Activated CD4-positive, CD25-positive, alpha-beta regulatory T cell (primary cell): Measurements from ENCODE around the gene ZNF587.
"Not testable (repeated sequence)": the region's sequence is repeated elsewhere in the genome, so short reads cannot be mapped to it uniquely, and the experiment has no call there.

Experiments used
- DNase-seq, 4 experiments: peaks; one replicate each; lab custom pipeline; 2025; lab: John Stamatoyannopoulos, UW

The ZNF587 gene

DNA sequence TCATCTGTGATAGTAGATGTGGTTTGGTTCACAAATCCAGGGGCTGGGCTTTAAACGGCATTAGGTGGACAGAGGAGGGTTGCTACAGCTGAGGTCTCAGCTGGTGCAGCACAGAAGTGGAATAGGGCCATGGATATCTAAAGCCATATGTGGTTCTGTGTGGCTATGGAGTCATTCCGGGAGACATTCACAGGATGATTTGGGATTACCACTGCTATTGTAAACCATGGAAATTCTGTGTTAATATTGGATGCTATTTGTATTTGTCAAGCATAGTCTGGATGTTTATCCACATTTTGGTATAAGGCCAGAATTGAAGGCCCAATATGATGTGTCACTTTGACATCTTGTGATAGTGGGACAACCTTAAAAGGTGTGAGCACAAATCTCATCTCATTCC is 26.5 kb upstream of the ZNF587 start:
- not testable (repeated sequence) for DNase-seq

- DNase-seq, result not testable (repeated sequence)
Observed at GRCh38 chr19:57823608-57824007, 26.1 kb upstream of the ZNF587 start.

GRCh38 chr19:57825511-57825910 is 24.1 kb upstream of the ZNF587 start:
- no peak for DNase-seq

DNA sequence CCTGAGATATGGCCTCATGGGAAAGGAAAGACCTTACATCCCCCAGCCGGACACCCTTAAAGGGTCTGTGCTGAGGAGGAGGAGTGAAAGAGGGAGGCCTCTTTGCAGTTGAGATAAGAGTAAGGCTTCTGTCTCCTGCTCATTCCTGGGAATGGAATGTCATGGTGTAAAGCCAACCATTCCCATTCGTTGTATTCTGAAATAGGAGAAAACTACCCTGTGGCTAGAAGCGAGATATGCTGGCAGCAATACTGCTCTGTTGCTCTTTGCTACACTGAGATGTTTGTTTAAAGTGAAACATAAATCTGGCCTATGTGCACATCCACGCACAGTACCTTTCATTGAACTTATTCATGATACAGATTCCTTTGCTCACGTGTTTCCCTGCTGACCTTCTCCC is 20.3 kb upstream of the ZNF587 start:
- no peak for DNase-seq

GRCh38 chr19:57830071-57830602 is 19.5 kb upstream of the ZNF587 start, which contains the start of gene ZNF587B:
Gene ZNF587B (plus strand): TSS chr19:57830299. CDS start chr19:57830529, 230 bp downstream.
- no peak for DNase-seq

GRCh38 chr19:57836991-57837390 is 12.7 kb upstream of the ZNF587 start:
- DNase-seq, result not testable (repeated sequence)

- not testable (repeated sequence) for DNase-seq
Observed at GRCh38 chr19:57838622-57839191, 11.0 kb upstream of the ZNF587 start.

DNA sequence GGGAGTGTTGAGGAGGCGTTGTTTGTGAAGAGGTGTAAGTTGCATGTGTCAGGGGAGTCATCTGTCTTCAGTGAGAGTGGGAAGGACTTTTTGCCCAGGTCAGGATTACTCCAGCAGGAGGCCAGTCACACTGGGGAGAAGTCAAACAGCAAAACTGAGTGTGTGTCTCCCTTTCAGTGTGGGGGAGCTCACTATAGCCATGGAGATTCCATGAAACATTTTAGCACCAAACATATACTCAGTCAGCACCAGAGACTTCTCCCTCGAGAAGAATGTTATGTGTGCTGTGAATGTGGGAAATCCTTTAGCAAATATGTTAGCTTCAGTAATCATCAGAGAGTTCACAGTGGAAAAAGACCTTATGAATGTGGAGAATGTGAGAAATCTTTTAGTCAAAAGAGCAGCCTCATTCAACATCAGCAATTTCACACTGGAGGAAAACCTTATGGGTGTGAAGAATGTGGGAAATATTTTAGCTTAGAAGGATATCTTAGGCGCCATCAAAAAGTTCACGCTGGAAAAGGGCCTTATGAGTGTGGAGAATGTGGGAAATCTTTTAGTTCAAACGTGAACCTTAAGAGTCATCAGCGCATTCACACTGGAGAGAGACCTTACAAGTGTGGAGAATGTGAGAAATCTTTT is 8.4 kb upstream of the ZNF587 start:
- no peak for DNase-seq

DNA sequence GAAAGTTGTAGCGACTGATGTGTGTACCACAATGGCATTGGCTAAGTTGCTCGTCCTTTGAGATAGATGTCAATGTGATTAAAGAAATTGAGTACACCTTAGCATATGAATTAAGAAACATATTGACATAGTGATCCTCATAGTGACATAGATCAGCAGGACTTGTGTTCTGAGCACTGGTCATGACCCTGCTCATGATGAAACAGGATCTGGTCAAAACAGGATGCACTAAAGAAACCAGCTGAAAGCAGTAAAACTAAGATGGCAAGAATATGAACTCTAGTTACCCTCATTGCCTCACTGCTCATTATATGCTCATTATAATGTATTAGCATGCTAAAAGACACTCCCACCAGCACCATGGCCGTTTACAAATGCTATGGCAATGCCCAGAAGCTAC is 2.5 kb upstream of the ZNF587 start:
- not testable (repeated sequence) for DNase-seq

DNA sequence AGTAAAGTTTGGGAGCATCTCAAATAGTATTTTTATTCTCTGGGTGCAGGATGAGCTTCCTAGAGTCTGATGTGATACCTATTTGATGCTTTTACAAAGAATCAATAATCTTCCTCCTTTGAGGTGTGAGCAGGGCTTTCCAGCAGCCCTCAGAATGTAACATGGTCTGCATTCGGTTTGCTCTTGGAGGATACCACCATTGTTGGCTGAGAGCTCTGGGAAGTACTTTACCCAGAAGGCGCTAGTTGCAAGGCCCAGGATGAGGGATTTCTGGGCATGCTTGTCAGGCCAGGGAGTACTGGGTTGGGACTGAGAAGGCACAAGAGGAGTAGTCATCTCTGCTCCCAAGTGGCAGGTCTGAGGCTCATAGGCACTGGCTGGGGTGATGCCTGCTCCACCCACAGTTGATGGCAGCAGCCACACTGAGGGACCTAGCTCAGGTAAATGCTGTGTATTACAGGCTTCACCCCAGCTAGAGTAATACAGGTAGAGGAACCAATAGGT is 445 bp upstream of the ZNF587 start:
- not testable (repeated sequence) for DNase-seq

DNA sequence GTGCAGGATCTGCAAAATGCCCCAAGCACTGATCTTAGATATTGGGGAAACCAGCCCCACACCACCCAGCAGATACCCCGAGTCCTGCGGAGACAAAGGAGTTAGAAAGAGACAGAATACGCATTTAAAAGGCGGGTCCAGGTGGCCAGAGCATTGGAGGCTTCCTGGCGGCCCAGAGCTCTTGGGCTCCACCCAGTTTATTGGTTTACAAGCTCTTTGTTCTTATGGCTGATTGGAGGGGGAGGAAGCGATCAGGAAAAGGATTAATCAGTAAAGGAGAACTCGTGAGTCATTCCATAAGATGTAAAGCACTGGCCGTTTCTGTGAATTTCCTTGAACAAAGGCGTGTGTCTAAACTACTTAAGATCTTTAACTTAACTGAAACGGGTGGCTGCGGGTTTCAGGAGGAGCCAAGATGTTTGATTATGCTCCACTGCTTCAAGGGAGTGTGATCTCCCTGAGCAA is 926 bp downstream of the ZNF587 start:
- no peak for DNase-seq

DNA sequence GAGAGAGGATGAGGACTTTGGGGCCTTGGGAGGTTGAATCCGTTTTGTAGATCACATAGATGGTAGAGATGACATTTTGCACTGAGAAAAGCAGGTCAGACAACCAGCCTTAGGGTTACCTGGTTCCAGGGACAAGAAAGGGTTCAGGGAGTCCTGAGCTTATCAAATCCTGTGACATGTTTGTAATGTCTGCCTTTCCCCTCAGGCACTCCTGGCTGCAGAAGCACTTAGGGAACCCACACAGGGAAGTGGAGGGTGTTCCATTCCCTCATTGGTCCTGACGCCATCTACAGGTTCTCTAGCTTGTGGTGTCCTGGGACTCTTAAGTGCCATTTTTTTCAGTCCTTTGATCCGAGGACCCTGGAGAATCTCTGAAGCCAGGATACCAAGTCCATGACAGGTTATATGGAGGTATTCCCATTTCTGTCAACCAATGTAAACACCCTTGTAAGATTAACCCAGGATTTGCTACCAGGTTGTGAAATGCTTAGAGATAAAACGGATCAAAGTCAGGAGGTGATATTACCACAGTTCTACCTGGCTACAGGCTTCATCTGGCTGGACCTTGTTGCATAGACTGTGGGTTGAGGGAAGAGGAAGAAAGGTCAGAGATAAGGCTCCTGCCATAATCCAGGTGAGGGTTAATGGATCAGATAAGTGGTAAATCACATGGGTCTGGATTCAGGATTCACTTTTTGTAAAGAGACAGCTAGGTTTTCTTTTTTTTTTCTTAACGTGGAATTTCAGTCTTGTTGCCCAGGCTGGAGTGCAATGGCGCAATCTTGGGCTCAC is 2.3 kb downstream of the ZNF587 start:
- not testable (repeated sequence) for DNase-seq

DNA sequence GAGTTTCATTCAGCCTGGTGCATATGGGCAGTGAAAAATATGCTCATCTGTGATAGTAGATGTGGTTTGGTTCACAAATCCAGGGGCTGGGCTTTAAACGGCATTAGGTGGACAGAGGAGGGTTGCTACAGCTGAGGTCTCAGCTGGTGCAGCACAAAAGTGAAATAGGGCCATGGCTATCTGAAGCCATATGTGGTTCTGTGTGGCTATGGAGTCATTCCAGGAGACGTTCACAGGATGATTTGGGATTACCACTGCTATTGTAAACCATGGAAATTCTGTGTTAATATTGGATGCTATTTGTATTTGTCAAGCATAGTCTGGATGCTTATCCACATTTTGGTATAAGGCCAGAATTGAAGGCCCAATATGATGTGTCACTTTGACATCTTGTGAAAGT is 4.5 kb downstream of the ZNF587 start:
- DNase-seq, result not testable (repeated sequence)

- DNase-seq, result not testable (repeated sequence)
Observed at GRCh38 chr19:57862351-57862750, 12.7 kb downstream of the ZNF587 start.

GRCh38 chr19:57867868-57868492 is 18.3 kb downstream of the ZNF587 start:
- no peak for DNase-seq

GRCh38 chr19:57869655-57870054 is 20.0 kb downstream of the ZNF587 start:
- not testable (repeated sequence) for DNase-seq

DNA sequence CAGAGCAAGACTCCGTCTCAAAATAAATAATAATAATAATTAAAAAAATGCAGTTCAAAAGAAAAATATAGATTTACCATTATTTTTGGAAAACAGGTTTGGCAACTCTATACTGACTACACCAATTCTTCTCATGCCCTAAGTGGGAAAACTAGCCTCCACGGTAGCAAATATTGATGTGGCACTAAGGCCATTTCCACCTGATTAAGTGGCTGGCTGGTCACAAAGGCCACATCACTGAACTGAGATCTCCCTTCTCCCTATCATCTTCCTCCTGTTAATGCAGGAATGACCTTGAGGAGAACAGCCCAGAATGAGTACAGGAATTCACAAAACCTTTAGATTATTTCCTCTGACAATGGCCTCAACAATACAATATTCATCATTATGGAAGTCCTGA is 20.6 kb downstream of the ZNF587 start:
- no peak for DNase-seq

GRCh38 chr19:57872450-57872849 is 22.8 kb downstream of the ZNF587 start:
- DNase-seq, result no peak

DNA sequence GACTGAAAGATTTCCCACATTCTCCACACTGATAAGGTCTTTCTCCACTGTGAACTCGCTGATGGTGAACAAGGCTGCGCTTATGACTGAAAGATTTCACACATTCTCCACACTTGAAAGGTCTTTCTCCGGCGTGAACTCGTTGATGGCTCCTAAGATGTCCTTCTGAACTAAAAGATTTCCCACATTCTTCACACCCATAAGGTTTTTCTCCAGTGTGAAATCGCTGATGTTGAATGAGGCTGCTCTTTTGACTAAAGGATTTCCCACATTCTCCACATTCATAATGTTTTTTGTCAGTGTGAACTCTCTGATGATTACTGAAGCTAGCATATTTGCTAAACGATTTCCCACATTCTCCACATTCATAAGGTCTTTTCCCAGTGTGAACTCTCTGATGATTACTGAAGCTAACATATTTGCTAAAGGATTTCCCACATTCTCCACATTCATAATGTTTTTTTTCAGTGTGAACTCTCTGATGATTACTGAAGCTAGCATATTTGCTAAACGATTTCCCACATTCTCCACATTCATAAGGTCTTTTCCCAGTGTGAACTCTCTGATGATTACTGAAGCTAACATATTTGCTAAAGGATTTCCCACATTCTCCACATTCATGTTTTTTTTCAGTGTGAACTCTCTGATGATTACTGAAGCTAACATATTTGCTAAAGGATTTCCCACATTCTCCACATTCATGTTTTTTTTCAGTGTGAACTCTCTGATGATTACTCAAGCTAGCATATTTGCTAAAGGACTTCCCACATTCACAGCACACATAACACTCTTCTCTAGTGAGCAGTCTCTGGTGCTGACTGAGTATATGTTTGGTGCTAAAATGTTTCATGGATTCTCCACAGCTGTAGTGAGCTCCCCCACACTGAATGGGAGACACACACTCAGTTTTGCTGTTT is 24.5 kb downstream of the ZNF587 start:
- DNase-seq, result not testable (repeated sequence)

DNA sequence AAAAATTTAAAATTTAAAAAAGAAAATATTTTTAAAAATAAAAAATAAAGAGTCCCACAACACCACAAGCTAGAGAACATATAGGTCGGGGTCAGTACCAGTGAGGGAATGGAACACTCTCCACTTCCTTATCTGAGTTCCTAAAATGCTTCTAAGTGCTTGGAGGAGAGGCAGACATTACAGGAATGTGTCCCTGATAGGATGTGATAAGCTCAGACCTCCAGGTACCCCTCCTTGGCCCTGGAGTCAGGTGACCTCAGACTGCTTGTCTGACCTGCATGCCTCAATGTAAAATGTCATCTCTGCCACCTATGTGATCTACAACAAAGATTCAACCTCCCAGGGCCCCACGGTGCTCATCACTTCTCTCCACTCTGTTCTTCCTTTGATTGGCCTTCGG is 36.4 kb downstream of the ZNF587 start:
- no peak for DNase-seq
